ENCODE results near the gene AK1. TPM values are rescaled to one million over a fixed set of nuclear protein-coding genes. Genes with fewer than 3 reads are reported as not detected.
A peak's percentile ranks its signal among the peaks of the same experiment; 100 is the strongest.
"Not testable (repeated sequence)": the region's sequence is repeated elsewhere in the genome, so short reads cannot be mapped to it uniquely, and the experiment has no call there.

AK1 gene
- total and polyA plus RNA-seq, 8 donors, result 8.9 to 81.7 (median 16.6) TPM

DNA sequence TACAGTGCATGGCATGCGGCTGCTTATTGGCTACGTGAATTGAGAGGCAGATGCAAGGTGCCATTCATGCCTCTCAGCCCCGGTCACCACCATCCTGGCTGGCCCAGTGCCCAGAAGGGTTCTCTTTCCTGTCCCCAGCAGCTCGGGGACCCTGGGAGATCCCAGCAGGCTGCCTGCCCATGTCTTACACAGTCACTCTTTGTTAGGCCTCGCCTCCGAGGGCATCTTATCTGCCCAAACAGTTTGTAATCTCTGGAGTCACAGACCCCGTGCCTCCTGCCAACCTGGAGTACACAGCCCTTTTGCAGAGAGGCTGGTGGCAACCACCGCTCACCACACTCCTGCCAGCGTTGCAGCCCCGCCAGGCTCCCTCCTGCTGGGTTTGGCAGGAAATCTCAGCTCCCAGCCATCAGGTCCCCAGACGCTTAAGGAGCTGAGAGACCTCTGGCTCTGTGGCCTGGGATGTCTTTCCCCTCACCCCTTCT lies 7.0 kb upstream of the AK1 start:
- intact Hi-C loops (cut with DNase I), result no loop called here
- DNase-seq (peak; percentile 68 to 91 (median 79)), ATAC-seq (peak; percentile 74 to 86 (median 81)), FAIRE-seq (no peak)
- 26 to 33% methylated on average over 11 of the region's 11 CpGs for WGBS, 2 donors
- TF ChIP-seq, protein P1, sequence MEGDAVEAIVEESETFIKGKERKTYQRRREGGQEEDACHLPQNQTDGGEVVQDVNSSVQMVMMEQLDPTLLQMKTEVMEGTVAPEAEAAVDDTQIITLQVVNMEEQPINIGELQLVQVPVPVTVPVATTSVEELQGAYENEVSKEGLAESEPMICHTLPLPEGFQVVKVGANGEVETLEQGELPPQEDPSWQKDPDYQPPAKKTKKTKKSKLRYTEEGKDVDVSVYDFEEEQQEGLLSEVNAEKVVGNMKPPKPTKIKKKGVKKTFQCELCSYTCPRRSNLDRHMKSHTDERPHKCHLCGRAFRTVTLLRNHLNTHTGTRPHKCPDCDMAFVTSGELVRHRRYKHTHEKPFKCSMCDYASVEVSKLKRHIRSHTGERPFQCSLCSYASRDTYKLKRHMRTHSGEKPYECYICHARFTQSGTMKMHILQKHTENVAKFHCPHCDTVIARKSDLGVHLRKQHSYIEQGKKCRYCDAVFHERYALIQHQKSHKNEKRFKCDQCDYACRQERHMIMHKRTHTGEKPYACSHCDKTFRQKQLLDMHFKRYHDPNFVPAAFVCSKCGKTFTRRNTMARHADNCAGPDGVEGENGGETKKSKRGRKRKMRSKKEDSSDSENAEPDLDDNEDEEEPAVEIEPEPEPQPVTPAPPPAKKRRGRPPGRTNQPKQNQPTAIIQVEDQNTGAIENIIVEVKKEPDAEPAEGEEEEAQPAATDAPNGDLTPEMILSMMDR (IDR thresholded peaks at IDR 0.05), result no peak
- H3K4me3 ChIP-seq, result no peak overlapping the region
- peaks cover 5 to 7% (median 6%) of the 10 kb centered on the region in 3 donors for H3K4me1 ChIP-seq
- H3K27ac ChIP-seq, result peak overlapping the region; percentile 26 to 69 (median 56)
- H3K9me3 ChIP-seq, result no peaks in the 10 kb centered on the region
- peaks cover 4 to 13% (median 6%) of the 10 kb centered on the region in 3 donors for H3K36me3 ChIP-seq
- H3K27me3 ChIP-seq, result no peaks in the 10 kb centered on the region

DNA sequence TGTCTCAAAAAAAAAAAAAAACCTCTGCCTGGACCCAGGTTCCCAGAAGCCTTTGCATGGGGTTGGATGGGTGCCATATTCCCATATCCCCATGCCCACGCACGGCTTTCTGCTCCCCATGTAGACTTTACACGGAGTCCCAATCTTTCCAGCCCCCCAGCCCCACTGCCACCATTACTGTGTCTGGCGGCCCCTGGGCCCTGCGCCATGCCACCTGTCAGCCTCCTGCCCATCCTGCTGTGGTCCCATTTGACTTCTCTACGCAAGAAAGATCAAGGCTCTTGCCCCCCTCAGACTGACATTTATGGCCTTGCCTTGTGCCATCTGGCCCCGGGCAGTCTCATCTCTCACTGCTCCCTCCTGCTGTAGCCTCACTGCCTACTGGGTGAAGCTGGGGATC lies 6.5 kb upstream of the AK1 start:
- ATAC-seq (peak in 2 of 4 donors; percentile 8 to 14), FAIRE-seq (no peak), DNase-seq (peak in 1 of 6 donors; percentile 47)
- H3K4me3 ChIP-seq, result no peak overlapping the region
- H3K27ac ChIP-seq, result peak overlapping the region in 3 of 4 donors; percentile 50 to 69 (median 62)
- no peaks in the 10 kb centered on the region for H3K27me3 ChIP-seq
- no peaks in the 10 kb centered on the region for H3K9me3 ChIP-seq
- peaks cover 4 to 13% (median 6%) of the 10 kb centered on the region in 3 donors for H3K36me3 ChIP-seq
- 68 to 78% methylated on average over 7 of the region's 7 CpGs for WGBS, 2 donors
- intact Hi-C loops (cut with DNase I), result no loop called here
- TF ChIP-seq, protein P1 (IDR thresholded peaks at IDR 0.05), result no peak
- peaks cover 5 to 7% (median 6%) of the 10 kb centered on the region in 3 donors for H3K4me1 ChIP-seq

DNA sequence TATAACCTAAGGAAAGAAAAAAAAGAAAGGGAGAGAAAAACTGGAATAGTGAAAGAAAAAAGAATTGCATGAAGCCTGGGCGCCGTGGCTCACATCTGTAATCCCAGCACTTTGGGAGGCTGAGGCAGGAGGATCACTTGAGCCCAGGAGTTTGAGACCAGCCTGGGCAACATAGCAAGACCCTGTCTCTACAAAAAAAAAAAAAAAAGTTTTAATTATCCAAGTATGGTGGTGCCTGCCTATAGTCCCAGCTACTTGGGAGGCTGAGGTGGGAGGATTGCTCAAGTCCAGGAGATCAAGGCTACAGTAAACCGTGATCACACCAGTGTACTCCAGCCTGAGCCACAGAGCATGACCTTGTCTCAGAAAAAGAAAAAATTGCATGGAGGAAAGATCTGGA lies 4.2 kb upstream of the AK1 start:
- intact Hi-C loops (cut with DNase I); DNase-seq; FAIRE-seq; H3K27me3 ChIP-seq; ATAC-seq; H3K27ac ChIP-seq; H3K4me1 ChIP-seq; H3K4me3 ChIP-seq; H3K9me3 ChIP-seq; H3K36me3 ChIP-seq: not testable (repeated sequence)
- 81 to 83% methylated on average over 3 of the region's 3 CpGs for WGBS, 2 donors

DNA sequence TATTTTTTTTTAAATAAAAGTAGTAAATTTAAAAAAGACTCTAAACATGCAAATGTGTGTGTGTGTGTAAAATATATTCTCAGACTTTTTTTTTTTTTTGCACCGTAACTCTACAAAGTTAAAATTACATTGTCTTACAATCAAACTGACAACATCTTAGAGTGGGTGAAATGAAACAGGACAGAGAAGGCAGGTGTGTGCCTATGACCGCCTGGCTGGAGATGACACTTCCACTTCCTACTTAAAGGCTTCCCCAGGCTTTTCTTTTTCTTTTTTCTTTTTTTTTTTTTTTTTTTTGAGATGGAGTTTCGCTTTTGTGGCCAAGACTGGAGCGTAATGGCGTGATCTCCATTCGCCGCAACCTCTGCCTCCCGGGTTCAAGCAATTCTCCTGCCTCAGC lies 2.7 kb upstream of the AK1 start:
- no peaks in the 10 kb centered on the region for H3K36me3 ChIP-seq
- no peak overlapping the region for H3K27ac ChIP-seq
- DNase-seq (no peak), ATAC-seq (no peak), FAIRE-seq (no peak)
- intact Hi-C loops (cut with DNase I), result no loop called here
- no peaks in the 10 kb centered on the region for H3K27me3 ChIP-seq
- H3K4me3 ChIP-seq, result no peak overlapping the region
- no peaks in the 10 kb centered on the region for H3K9me3 ChIP-seq
- 77 to 80% methylated on average over 8 of the region's 8 CpGs for WGBS, 2 donors
- TF ChIP-seq, protein P1 (IDR thresholded peaks at IDR 0.05), result no peak
- peaks cover 1 to 7% (median 2%) of the 10 kb centered on the region in 3 donors for H3K4me1 ChIP-seq

DNA sequence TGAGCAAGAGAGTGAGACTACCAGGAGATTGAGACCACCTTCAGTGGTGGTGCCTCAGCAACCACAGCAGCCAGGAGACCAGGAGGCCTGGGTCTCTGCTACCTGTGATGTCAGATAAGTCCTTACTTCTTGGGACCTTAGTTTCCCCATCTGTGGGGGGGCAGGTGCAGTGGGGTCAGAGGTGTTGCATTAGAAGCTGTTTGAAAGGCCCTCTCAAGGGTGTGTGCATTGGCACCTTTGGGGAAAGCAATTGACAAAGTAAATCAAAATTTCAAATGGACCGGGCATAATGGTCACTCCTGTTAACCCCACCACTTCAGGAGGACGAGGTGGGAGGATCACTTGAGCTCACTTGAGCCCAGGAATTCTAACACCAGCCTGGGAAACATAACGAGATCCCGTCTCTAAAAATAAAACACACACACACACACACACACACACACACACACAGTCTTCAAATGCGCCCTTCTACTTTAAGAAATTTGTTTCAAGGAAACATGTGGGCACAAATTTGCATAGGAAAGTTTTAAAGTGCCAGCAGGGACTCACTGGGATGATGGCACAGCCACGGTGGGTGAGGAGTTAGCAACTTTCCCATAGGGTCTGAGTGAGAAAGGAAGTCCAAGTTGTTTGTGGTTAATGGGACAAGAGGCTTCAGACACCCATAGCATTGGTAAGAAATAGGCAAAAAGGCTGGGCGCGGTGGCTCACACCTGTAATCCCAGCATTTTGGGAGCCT lies 1.3 kb upstream of the AK1 start:
- ATAC-seq, result no peak
- Histone ChIP-seq H3K4me3 (no peak overlapping the region), H3K27me3 (no peaks in the 10 kb centered on the region), H3K27ac (no peak overlapping the region), H3K36me3 (no peaks in the 10 kb centered on the region), H3K9me3 (no peaks in the 10 kb centered on the region), H3K4me1 (peaks cover 0 to 8% (median 0%) of the 10 kb centered on the region in 3 donors)
- DNase-seq, result no peak
- 65 to 66% methylated on average over 8 of the region's 8 CpGs for WGBS, 2 donors
- TF ChIP-seq, protein P1 (IDR thresholded peaks at IDR 0.05), result no peak
- FAIRE-seq, result no peak
- intact Hi-C loops (cut with DNase I), result no loop called here
